ENCODE results near the gene PPM1B. TPM values are rescaled to one million over a fixed set of nuclear protein-coding genes. Genes with fewer than 3 reads are reported as not detected.

PPM1B gene
- total RNA-seq, 1 experiment from 2014 or later: 43.5 TPM

GRCh38 chr2:44189104-44189503, 20.4 kb downstream of the PPM1B start:
- POLR2A ChIA-PET (ENCODE audit: low non-redundant PET): no interaction called here
- Histone ChIP-seq H3K9me3 (ENCODE audit: low read depth, low read length, poor library complexity, severe bottlenecking) (no peaks in the 10 kb centered on the region), H3K27me3 (replicated peaks; ENCODE audit: insufficient read depth, low read depth, low read length, poor library complexity) (no peaks in the 10 kb centered on the region), H3K27ac (ENCODE audit: low read depth, low read length, poor library complexity, severe bottlenecking) (no peak overlapping the region), H3K4me3 (ENCODE audit: low read depth, low read length, poor library complexity, severe bottlenecking) (no peak overlapping the region), H3K4me1 (ENCODE audit: insufficient read depth, low read length, poor library complexity, severe bottlenecking) (no peaks in the 10 kb centered on the region), H3K36me3 (ENCODE audit: insufficient read depth, low read length, poor library complexity, severe bottlenecking) (peaks cover 3% of the 10 kb centered on the region)
- BruUV-seq (replicated peaks): no TSS peak
- intact Hi-C loops (cut with micrococcal nuclease; ENCODE audit: unreplicated experiment): no loop called here
- no peak for DNase-seq (ENCODE audit: low spot score)
- CTCF ChIA-PET: no interaction called here
- TF ChIP-seq EZH2 (IDR thresholded peaks at IDR 0.05; ENCODE audit: borderline replicate concordance, low read depth, low read length, poor library complexity, severe bottlenecking): no peak

GRCh38 chr2:44190526-44190925, 21.9 kb downstream of the PPM1B start:
- H3K9me3 ChIP-seq (ENCODE audit: low read depth, low read length, poor library complexity, severe bottlenecking): no peaks in the 10 kb centered on the region
- DNase-seq (ENCODE audit: low spot score): no peak
- no TSS peak for BruUV-seq (replicated peaks)
- H3K36me3 ChIP-seq (ENCODE audit: insufficient read depth, low read length, poor library complexity, severe bottlenecking): peaks cover 3% of the 10 kb centered on the region
- no peak overlapping the region for H3K4me3 ChIP-seq (ENCODE audit: low read depth, low read length, poor library complexity, severe bottlenecking)
- no peak overlapping the region for H3K27ac ChIP-seq (ENCODE audit: low read depth, low read length, poor library complexity, severe bottlenecking)
- no peaks in the 10 kb centered on the region for H3K4me1 ChIP-seq (ENCODE audit: insufficient read depth, low read length, poor library complexity, severe bottlenecking)
- TF ChIP-seq CTCF (conservative IDR thresholded peaks at IDR 0.05; ENCODE audit: low read depth, low read length) (no peak), EZH2 (IDR thresholded peaks at IDR 0.05; ENCODE audit: borderline replicate concordance, low read depth, low read length, poor library complexity, severe bottlenecking) (no peak)
- ChIA-PET POLR2A (ENCODE audit: low non-redundant PET) (no interaction called here), CTCF (interaction anchor here (0.6 kb wide), 1 partner anchor 9 kb away, joined by 5 read pairs; no protein-coding TSS in a partner anchor)
- intact Hi-C loops (cut with micrococcal nuclease; ENCODE audit: unreplicated experiment): no loop called here
- H3K27me3 ChIP-seq (replicated peaks; ENCODE audit: insufficient read depth, low read depth, low read length, poor library complexity): no peaks in the 10 kb centered on the region

GRCh38 chr2:44191739-44192138, 23.1 kb downstream of the PPM1B start:
- DNase-seq (ENCODE audit: low spot score): no peak
- intact Hi-C loops (cut with micrococcal nuclease; ENCODE audit: unreplicated experiment): no loop called here
- Histone ChIP-seq H3K4me3 (ENCODE audit: low read depth, low read length, poor library complexity, severe bottlenecking) (no peak overlapping the region), H3K4me1 (ENCODE audit: insufficient read depth, low read length, poor library complexity, severe bottlenecking) (no peaks in the 10 kb centered on the region), H3K27ac (ENCODE audit: low read depth, low read length, poor library complexity, severe bottlenecking) (no peak overlapping the region), H3K27me3 (replicated peaks; ENCODE audit: insufficient read depth, low read depth, low read length, poor library complexity) (no peaks in the 10 kb centered on the region), H3K9me3 (ENCODE audit: low read depth, low read length, poor library complexity, severe bottlenecking) (no peaks in the 10 kb centered on the region), H3K36me3 (ENCODE audit: insufficient read depth, low read length, poor library complexity, severe bottlenecking) (peaks cover 3% of the 10 kb centered on the region)
- CTCF ChIA-PET: no interaction called here
- no TSS peak for BruUV-seq (replicated peaks)
- TF ChIP-seq CTCF (conservative IDR thresholded peaks at IDR 0.05; ENCODE audit: low read depth, low read length) (no peak), EZH2 (IDR thresholded peaks at IDR 0.05; ENCODE audit: borderline replicate concordance, low read depth, low read length, poor library complexity, severe bottlenecking) (no peak)
- POLR2A ChIA-PET (ENCODE audit: low non-redundant PET): no interaction called here

- peaks cover 3% of the 10 kb centered on the region for H3K36me3 ChIP-seq (ENCODE audit: insufficient read depth, low read length, poor library complexity, severe bottlenecking)
- no peak for TF ChIP-seq CTCF (conservative IDR thresholded peaks at IDR 0.05; ENCODE audit: low read depth, low read length)
- TF ChIP-seq EZH2 (IDR thresholded peaks at IDR 0.05; ENCODE audit: borderline replicate concordance, low read depth, low read length, poor library complexity, severe bottlenecking): no peak
- H3K9me3 ChIP-seq (ENCODE audit: low read depth, low read length, poor library complexity, severe bottlenecking): no peaks in the 10 kb centered on the region
- H3K4me1 ChIP-seq (ENCODE audit: insufficient read depth, low read length, poor library complexity, severe bottlenecking): no peaks in the 10 kb centered on the region
- CTCF ChIA-PET: no interaction called here
- no peak overlapping the region for H3K27ac ChIP-seq (ENCODE audit: low read depth, low read length, poor library complexity, severe bottlenecking)
- BruUV-seq (replicated peaks): no TSS peak
- no peaks in the 10 kb centered on the region for H3K27me3 ChIP-seq (replicated peaks; ENCODE audit: insufficient read depth, low read depth, low read length, poor library complexity)
- POLR2A ChIA-PET (ENCODE audit: low non-redundant PET): no interaction called here
- intact Hi-C loops (cut with micrococcal nuclease; ENCODE audit: unreplicated experiment): no loop called here
- DNase-seq (ENCODE audit: low spot score): no peak
- H3K4me3 ChIP-seq (ENCODE audit: low read depth, low read length, poor library complexity, severe bottlenecking): no peak overlapping the region
Observed at GRCh38 chr2:44192646-44193045, 24.0 kb downstream of the PPM1B start.

All from A673 (cell line).